Left lung (tissue), 10 donors: Measurements from ENCODE around the gene ST8SIA2. TPM values are rescaled to one million over a fixed set of nuclear protein-coding genes. Genes with fewer than 3 reads are reported as not detected.

ENCODE experiments used
- ATAC-seq: fragments of 200-7000 bp; cut with Tn5 transposase; one replicate; pipeline ENCODE4 v1.9.1; 2020; ENCODE audit warnings: moderate library complexity
- DNase-seq, 4 donors: peaks; one replicate each; pipeline ENCODE4 v3.0.0-alpha.2; 2013 to 2020
- H3K27ac ChIP-seq, 2 donors: fragments of 200-600 bp; sonication (generic) in 1 of 2; one replicate each; pipeline versions ENCODE4 v1.5.0 to v1.8.0; 2020 to 2021
- H3K27me3 ChIP-seq, 2 donors: fragments of 200-600 bp; sonication (generic) in 1 of 2; one replicate each; pipeline versions ENCODE4 v1.5.0 to v1.8.0; 2020 to 2021
- H3K36me3 ChIP-seq, 2 donors: fragments of 200-600 bp; sonication (generic) in 1 of 2; one replicate each; pipeline versions ENCODE4 v1.5.0 to v1.8.0; 2020 to 2021
- H3K4me1 ChIP-seq, 2 donors: fragments of 200-600 bp; one replicate each; pipeline ENCODE4 v1.8.0; 2021
- H3K4me3 ChIP-seq, 2 donors: fragments of 200-600 bp; sonication (generic) in 1 of 2; one replicate each; pipeline versions ENCODE4 v1.5.0 to v1.8.0; 2020 to 2021; ENCODE audit warnings: mild to moderate bottlenecking in 1 of 2
- H3K9me3 ChIP-seq, 2 donors: fragments of 200-600 bp; sonication (generic) in 1 of 2; one replicate each; pipeline versions ENCODE4 v1.5.0 to v1.8.0; 2020 to 2021
- CTCF ChIP-seq, 2 donors: fragments of 200-600 bp; sonication (generic) in 1 of 2; IDR thresholded peaks; one replicate each; pipeline versions ENCODE4 v1.5.0 to v1.8.0; 2021; ENCODE audit warnings: antibody characterized with exemption in 2 of 2
- intact Hi-C, 2 donors: fragments of 100-400 bp; cut with DNase I; formaldehyde crosslinking; loops; one replicate each; pipeline versions ENCODE4 v1.11.2 to v1.14.2; 2022
- polyA plus RNA-seq, 6 donors: library from polyadenylated mRNA; unstranded; fragments of 120-200 nt; gene quantifications; one replicate each; pipeline ENCODE4 v1.2.1, GENCODE V29; 2013; ENCODE audit not compliant: insufficient read length in 6 of 6
- total RNA-seq, 2 donors: library from RNA; stranded (reverse); fragmentation: NEBNext Ultra II Directional; extraction: Animal tissue kit (Norgen Biotek cat#: 25700); gene quantifications; one replicate each; pipeline ENCODE4 v1.2.1, GENCODE V29; 2021
- donor health status: DM: no; HTN: yes; CAD: no.
- donor health status: DM: no; HTN: no; CAD: no.

Gene ST8SIA2
- total and polyA plus RNA-seq, 8 donors = 0.50 to 6.1 (median 4.7) TPM; not detected in 1

- intact Hi-C loops = no loop called here
- no peak for TF ChIP-seq CTCF (IDR thresholded peaks at IDR 0.05)
- H3K36me3 ChIP-seq = no peaks in the 10 kb centered on the region
- H3K27me3 ChIP-seq = peaks cover 0 to 58% of the 10 kb centered on the region in 2 donors
- no peaks in the 10 kb centered on the region for H3K4me1 ChIP-seq
- no peaks in the 10 kb centered on the region for H3K9me3 ChIP-seq
- H3K4me3 ChIP-seq = no peak overlapping the region
- DNase-seq (no peak), ATAC-seq (no peak)
- H3K27ac ChIP-seq = no peak overlapping the region
Measured at GRCh38 chr15:92385096-92385495, 8.6 kb upstream of the ST8SIA2 start.

GRCh38 chr15:92391640-92392039 is 2.0 kb upstream of the ST8SIA2 start:
- peak in 1 of 2 donors; percentile 20 for TF ChIP-seq CTCF (IDR thresholded peaks at IDR 0.05)
- no peak overlapping the region for H3K4me3 ChIP-seq
- ATAC-seq (peak; percentile 51), DNase-seq (peak in 1 of 4 donors; percentile 12)
- intact Hi-C loops = no loop called here
- peaks cover 10 to 16% of the 10 kb centered on the region in 2 donors for H3K4me1 ChIP-seq
- H3K9me3 ChIP-seq = no peaks in the 10 kb centered on the region
- H3K36me3 ChIP-seq = no peaks in the 10 kb centered on the region
- no peak overlapping the region for H3K27ac ChIP-seq
- H3K27me3 ChIP-seq = peaks cover 46 to 95% of the 10 kb centered on the region in 2 donors

- Histone ChIP-seq H3K27me3 (peaks cover 46 to 95% of the 10 kb centered on the region in 2 donors), H3K4me1 (peaks cover 10 to 16% of the 10 kb centered on the region in 2 donors), H3K27ac (no peak overlapping the region), H3K9me3 (no peaks in the 10 kb centered on the region), H3K4me3 (no peak overlapping the region), H3K36me3 (no peaks in the 10 kb centered on the region)
- intact Hi-C loops = no loop called here
- TF ChIP-seq CTCF (IDR thresholded peaks at IDR 0.05) = no peak
- no peak for DNase-seq
- ATAC-seq = no peak
Measured at GRCh38 chr15:92392462-92392861, 1.2 kb upstream of the ST8SIA2 start.

GRCh38 chr15:92393980-92394308 is 263 bp downstream of the ST8SIA2 start:
- H3K9me3 ChIP-seq = no peaks in the 10 kb centered on the region
- ATAC-seq (no peak), DNase-seq (peak in 1 of 4 donors; percentile 46)
- H3K4me1 ChIP-seq = peaks cover 10 to 16% of the 10 kb centered on the region in 2 donors
- intact Hi-C loops = no loop called here
- H3K4me3 ChIP-seq = peak overlapping the region in 1 of 2 donors; percentile 22
- no peak overlapping the region for H3K27ac ChIP-seq
- no peaks in the 10 kb centered on the region for H3K36me3 ChIP-seq
- no peak for TF ChIP-seq CTCF (IDR thresholded peaks at IDR 0.05)
- peaks cover 46 to 91% of the 10 kb centered on the region in 2 donors for H3K27me3 ChIP-seq

- TF ChIP-seq CTCF (IDR thresholded peaks at IDR 0.05) = no peak
- DNase-seq = peak in 2 of 4 donors; percentile 33
- Histone ChIP-seq H3K36me3 (no peaks in the 10 kb centered on the region), H3K4me3 (peak overlapping the region in 1 of 2 donors; percentile 22), H3K27ac (no peak overlapping the region), H3K27me3 (peaks cover 46 to 87% of the 10 kb centered on the region in 2 donors), H3K4me1 (peaks cover 10 to 16% of the 10 kb centered on the region in 2 donors), H3K9me3 (no peaks in the 10 kb centered on the region)
- intact Hi-C loops = no loop called here
- ATAC-seq = no peak
Measured at GRCh38 chr15:92394309-92395097, 822 bp downstream of the ST8SIA2 start.
